ENCODE results near the gene ITIH1.

ITIH1 gene

GRCh38 chr3:52790741-52791140 lies 13.3 kb downstream of the ITIH1 start:
- no peak for DNase-seq (ENCODE audit: low read depth)

DNA sequence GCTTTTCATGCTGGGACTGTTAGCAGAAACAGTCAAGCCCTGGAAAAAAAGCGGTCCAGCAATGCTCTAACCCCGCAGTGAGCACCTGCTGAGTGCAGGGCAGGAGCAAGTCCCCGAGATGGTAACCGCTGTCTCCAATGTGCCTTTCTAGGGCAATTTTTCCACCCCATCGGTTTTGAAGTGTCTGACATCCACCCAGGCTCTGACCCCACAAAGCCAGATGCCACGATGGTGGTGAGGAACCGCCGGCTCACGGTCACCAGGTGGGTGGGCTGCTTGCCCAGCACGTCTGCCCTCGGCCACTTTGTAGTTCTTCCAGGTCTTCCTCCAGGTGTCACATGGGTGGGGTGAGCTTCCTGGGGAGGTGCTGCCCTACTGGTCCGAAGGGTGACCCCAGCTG lies 14.0 kb downstream of the ITIH1 start:
- no peak for DNase-seq (ENCODE audit: low read depth)

DNA sequence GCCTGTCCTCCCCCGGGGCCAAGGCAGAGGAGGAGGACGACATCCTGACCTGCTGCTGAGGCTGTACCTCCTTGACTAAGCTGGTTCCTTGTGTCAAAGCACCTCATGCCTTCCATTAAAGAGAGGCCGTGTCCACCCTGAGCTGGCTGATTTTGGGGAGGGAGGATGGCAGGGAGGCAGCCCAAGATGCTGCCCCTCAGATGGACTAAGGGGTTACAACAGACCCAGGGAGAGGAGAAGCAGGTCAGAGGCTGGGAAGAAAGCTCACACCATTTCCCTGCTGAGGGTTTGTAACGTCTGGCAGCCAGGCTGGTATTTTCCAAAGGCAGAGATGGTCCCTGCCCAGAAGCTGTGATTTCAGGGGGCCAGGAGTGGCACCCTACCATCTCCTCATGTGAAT lies 14.5 kb downstream of the ITIH1 start:
- no peak for DNase-seq (ENCODE audit: low read depth)

DNA sequence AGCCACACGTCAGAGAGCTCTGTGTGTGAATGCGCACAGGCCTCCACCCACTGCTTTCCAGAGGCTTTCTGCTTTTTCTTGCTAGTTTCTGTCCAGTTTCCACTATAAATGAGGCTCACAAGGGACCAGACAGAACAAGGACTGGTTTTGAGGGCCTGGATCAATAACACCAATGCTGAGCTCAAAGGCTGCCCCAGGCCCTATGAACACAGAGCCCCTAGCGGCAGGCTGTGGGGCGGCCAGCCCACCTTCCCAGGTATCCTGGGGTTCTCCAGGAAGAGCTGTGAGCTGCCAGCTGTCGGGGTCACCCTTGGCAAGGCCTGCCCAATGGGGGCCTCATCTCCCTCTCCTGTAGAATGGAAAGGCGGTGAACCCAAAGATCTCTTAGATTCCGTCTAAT lies 15.0 kb downstream of the ITIH1 start:
- no peak for DNase-seq (ENCODE audit: low read depth)

GRCh38 chr3:52792961-52793695 lies 15.7 kb downstream of the ITIH1 start:
- no peak for DNase-seq (ENCODE audit: low read depth)

DNA sequence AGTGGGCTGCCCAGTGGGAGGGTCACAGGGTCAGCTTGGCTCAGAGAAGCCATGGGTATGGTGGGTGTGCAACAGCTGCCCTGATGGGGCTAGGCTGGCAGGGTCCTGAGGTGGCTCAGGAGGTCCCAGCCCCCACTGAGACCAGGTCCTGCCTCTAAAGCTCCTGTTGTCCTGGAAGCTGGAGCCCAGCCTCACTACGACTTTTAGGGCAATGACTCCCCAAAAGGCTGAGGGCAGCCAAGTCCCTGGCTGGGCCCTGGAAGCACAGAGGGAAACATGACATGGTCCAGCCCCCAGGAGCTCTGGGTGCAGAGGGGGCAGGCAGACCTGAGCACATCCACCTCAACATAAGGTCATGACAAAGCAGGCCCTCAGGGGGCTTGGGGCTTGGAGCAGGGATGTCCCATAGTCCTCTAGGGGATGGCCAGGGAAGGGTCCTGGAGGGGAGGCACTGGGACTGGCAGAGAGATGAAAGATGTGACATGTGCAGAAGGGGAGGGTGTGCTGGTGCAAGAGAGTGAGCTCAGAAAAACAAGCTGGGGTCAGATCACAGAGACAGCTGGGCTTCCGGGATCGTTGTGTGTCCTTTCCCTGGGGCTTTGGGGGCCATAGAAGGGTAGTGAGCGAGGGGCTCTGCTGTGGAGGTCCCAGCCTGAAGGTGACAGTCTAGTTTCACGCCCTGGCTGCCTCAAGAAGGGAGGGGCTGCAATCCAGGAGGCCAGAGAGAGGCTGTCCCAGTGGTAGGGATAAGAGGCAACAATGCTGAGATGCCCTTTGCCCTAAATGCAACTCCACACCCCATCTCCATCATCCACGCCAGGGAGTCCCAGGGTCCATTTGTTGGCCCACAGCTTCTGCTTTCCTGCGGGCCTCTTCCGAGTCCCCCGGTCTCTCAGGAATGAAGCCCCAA lies 16.6 kb downstream of the ITIH1 start:
- DNase-seq (ENCODE audit: low read depth) = no peak

DNA sequence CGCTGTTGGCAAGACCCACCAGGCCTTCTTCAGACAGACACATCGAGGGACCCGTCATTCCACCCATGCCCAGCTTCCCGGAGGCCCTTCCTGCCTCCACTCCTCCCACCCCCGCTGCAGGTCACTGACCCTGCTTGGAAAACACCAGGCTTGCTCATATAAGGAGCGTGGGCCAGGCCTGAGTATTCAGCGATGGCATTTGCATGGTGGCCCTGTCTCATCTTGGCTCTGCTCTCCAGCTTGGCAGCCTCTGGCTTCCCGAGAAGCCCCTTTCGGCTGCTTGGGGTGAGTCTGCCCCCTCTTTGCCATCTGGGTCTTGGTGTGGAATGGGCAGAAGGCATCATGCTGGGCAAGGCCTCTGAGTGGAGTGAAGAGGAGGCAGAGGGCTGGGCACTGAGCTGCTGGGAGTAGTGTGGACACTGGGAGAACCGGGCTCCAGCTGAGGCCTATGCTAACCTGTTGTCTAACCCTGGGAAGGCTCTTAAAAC lies 17.3 kb downstream of the ITIH1 start, which contains the start of gene ITIH3:
ITIH3 (plus strand) TSS at position 185 of the 488 bp plus-strand sequence; CDS start at position 193, 8 bp downstream.
- no peak for DNase-seq (ENCODE audit: low read depth)

GRCh38 chr3:52795298-52795900 lies 18.0 kb downstream of the ITIH1 start:
- DNase-seq (ENCODE audit: low read depth) = no peak

- no peak for DNase-seq (ENCODE audit: low read depth)
Observed at GRCh38 chr3:52796411-52796810, 19.0 kb downstream of the ITIH1 start.

- no peak for DNase-seq (ENCODE audit: low read depth)
Observed at GRCh38 chr3:52798376-52798977, 21.1 kb downstream of the ITIH1 start.

- DNase-seq (ENCODE audit: low read depth) = peak; percentile 26
Observed at GRCh38 chr3:52798978-52799476, 21.6 kb downstream of the ITIH1 start.

GRCh38 chr3:52800079-52800478 lies 22.7 kb downstream of the ITIH1 start:
- no peak for DNase-seq (ENCODE audit: low read depth)

GRCh38 chr3:52801839-52802238 lies 24.4 kb downstream of the ITIH1 start:
- DNase-seq (ENCODE audit: low read depth) = no peak

GRCh38 chr3:52805270-52806039 lies 28.1 kb downstream of the ITIH1 start:
- DNase-seq (ENCODE audit: low read depth) = no peak

DNA sequence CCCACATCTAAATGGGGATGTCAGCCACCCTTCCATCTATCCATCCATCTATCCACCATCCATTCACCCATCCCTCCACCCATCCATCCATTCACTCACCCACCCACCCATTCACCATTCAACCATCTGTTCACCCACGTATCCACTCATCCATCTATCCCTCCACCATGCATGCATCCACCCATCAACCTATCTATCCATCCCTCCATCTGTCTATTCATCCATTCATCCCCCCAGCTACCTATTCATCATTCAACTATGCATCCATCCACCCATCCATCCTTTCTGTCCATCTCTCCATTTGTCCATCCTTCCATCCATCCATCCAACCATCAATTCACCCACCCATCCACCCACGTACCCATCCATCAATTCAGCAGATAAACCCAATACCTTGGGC lies 31.8 kb downstream of the ITIH1 start:
- DNase-seq (ENCODE audit: low read depth) = no peak

DNA sequence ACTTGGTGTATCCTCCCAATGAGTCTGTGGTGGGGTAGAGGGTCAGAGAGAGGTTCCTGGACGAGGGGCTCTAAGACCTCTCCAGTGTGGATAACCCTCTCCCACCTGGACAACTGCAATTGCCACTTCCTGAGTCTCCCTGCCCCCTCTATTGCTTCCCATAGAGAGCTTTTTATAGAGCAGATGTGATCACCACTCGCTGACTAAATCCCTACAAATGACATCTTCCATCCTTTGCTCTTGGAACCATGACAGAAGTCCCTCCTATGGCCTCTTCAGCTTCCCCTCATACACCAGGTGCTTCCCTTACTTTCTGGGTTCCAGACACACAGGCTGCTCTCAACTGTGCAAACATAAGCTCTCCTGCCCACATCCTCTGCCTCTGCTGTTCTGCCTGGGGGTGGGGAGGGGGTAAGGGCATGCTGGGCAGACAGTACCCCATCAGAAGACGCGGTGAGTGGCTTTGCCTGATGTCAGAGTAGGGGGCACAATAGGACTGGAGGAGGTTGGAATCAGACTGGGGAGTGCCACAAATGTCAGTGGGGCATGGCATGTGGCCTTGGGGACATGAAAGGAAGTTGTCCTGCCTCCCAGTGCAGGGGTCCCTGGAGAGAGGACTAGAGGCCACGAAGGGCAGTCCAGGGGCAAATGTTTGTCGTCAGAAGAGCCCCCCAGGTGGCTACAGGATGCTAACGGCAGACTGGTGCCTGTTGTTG lies 32.4 kb downstream of the ITIH1 start:
- no peak for DNase-seq (ENCODE audit: low read depth)

DNA sequence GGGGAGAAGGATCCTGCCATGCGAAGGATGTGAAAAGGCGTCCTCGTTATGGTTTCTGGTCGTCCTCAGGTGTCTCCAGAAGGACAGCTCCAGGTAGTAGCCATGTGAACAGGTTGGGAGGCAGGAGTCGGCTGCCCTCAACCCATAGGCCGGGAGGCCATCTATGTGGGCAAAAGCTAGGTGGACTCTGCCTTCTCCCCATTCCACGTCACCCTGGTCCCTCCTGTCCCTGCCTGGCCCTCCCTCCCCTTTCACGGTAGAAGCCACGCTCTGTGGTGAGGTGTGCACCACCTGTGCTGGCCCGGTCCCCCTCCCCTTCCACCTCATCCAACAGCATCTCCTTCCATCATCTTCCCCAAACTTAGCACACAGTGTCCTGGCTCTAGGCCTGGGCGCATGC lies 33.5 kb downstream of the ITIH1 start:
- no peak for DNase-seq (ENCODE audit: low read depth)

- DNase-seq (ENCODE audit: low read depth) = no peak
Observed at GRCh38 chr3:52811452-52812011, 34.1 kb downstream of the ITIH1 start.

GRCh38 chr3:52813810-52814209 lies 36.4 kb downstream of the ITIH1 start:
- no peak for DNase-seq (ENCODE audit: low read depth)

DNA sequence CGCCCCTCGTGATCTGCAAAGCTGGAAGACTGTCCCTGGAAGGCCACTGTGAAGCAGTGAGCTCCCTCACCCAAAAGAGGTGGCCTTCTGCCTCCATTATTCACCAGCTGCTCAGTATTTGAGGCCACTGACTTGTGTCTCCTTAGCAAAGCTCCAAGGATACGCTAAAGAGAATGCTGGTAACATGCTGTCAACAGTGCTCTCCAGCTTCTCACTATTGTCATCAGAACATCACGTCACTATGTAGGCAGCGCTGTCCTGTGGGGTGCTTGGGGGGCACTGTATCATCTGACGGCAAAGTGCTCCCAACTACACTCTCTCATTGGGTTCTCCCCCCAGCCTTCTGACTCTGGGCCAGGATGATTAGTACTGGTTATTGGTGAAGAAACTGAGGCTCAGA lies 38.8 kb downstream of the ITIH1 start:
- DNase-seq (ENCODE audit: low read depth) = no peak
